OCI-LY1 (cell line): ENCODE data around the gene SLC4A2.

Source experiments
- H2AFZ ChIP-seq: fragments of 200-600 bp; sonication (generic), shearing (Covaris generic); 2 replicates; pipeline ENCODE4 v1.6.0; 2014; ENCODE audit warnings: antibody characterized with exemption, mild to moderate bottlenecking, low read length
- H3F3A ChIP-seq: fragments of 200-600 bp; sonication (generic), shearing (Covaris generic); 2 replicates; pipeline ENCODE4 v1.6.0; 2014; ENCODE audit warnings: mild to moderate bottlenecking, antibody characterized with exemption, low read length, moderate library complexity; ENCODE audit not compliant: insufficient read depth
- H3K27ac ChIP-seq: fragments of 200-600 bp; sonication (generic); 2 replicates; pipeline ENCODE4 v1.5.1; 2014; ENCODE audit warnings: low read length, mixed run types, mild to moderate bottlenecking, low read depth; ENCODE audit not compliant: poor library complexity, severe bottlenecking
- H3K27me3 ChIP-seq: fragments of 200-600 bp; sonication (generic); 2 replicates; pipeline ENCODE4 v1.6.0; 2014; ENCODE audit warnings: antibody characterized with exemption, mild to moderate bottlenecking, low read length, moderate library complexity; ENCODE audit not compliant: insufficient read depth
- H3K36me3 ChIP-seq: fragments of 200-600 bp; sonication (generic); 2 replicates; pipeline ENCODE4 v1.6.1; 2014; ENCODE audit warnings: mild to moderate bottlenecking, antibody characterized with exemption, low read length, moderate library complexity, mixed read lengths; ENCODE audit not compliant: insufficient read depth
- H3K4me1 ChIP-seq: fragments of 200-600 bp; sonication (generic); 2 replicates; pipeline ENCODE4 v1.5.1; 2014; ENCODE audit warnings: mild to moderate bottlenecking, low read length, moderate library complexity; ENCODE audit not compliant: insufficient read depth, severe bottlenecking
- H3K4me2 ChIP-seq: fragments of 200-600 bp; sonication (generic), shearing (Covaris generic); 2 replicates; pipeline ENCODE4 v1.6.1; 2014; ENCODE audit warnings: low read length
- H3K4me3 ChIP-seq: fragments of 200-600 bp; sonication (generic); 2 replicates; pipeline ENCODE4 v1.5.1; 2014; ENCODE audit warnings: low read length, low read depth, mild to moderate bottlenecking, mixed read lengths; ENCODE audit not compliant: poor library complexity, severe bottlenecking
- H3K79me2 ChIP-seq: fragments of 200-600 bp; shearing (Covaris generic); 2 replicates; pipeline ENCODE4 v1.6.1; 2016; ENCODE audit warnings: mixed run types, low read length, mixed read lengths; ENCODE audit not compliant: insufficient read depth
- H3K9ac ChIP-seq: fragments of 200-600 bp; sonication (generic), shearing (Covaris generic); 2 replicates; pipeline ENCODE4 v1.6.1; 2014; ENCODE audit warnings: mild to moderate bottlenecking, low read length, mixed read lengths
- H3K9me2 ChIP-seq: fragments of 200-600 bp; sonication (generic), shearing (Covaris generic); 2 replicates; pipeline ENCODE4 v1.6.1; 2014; ENCODE audit warnings: low read depth, mild to moderate bottlenecking, low read length, mixed read lengths
- H3K9me3 ChIP-seq: fragments of 200-600 bp; shearing (Covaris generic); 2 replicates; pipeline ENCODE4 v1.6.1; 2014; ENCODE audit warnings: low read length, mixed read lengths
- H4K20me1 ChIP-seq: fragments of 200-600 bp; sonication (generic), shearing (Covaris generic); 2 replicates; pipeline ENCODE4 v1.6.0; 2016; ENCODE audit warnings: mild to moderate bottlenecking, low read length; ENCODE audit not compliant: insufficient read depth
- EZH2 ChIP-seq: fragments of 200-600 bp; sonication (generic), shearing (Covaris generic); IDR thresholded peaks from 2 replicates; pipeline ENCODE4 v1.8.0; 2017; ENCODE audit warnings: borderline replicate concordance, mixed run types, mild to moderate bottlenecking, antibody characterized with exemption, low read length, moderate library complexity, mixed read lengths
- TF ChIP-seq, protein P1 (sequence below): fragments of 200-600 bp; sonication (generic), shearing (Covaris generic); IDR thresholded peaks from 2 replicates; pipeline ENCODE4 v1.5.1; 2017; ENCODE audit warnings: mild to moderate bottlenecking, antibody characterized with exemption, low read length, moderate library complexity, mixed read lengths

Gene SLC4A2

DNA sequence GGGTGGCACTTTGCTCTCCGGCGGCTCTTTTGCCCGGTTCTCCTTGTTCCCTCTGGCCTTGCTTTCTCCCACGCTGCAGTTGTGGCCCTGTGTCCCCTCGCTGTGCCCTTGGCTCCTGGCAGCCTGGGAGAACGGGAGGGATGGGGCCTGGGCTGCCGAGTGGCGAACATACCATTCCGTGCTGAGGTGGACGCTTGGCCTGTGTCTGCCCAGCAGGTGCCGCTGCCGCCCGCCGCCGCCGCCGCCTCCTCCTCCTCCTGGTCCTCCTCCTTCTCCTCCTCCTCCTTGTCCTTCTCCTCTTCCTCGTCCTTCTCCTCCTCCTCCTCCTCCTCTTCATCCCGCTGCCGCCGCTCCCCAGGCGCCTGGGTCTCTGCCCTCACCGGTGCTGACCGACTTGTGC lies 62.9 kb downstream of the SLC4A2 start:
- Histone ChIP-seq H3K9me2 (no peaks in the 10 kb centered on the region), H3K9ac (no peak overlapping the region), H3K27me3 (0 out of 2 replicates have a peak, but pooled peaks cover 4% of the 10 kb centered on the region), H3K9me3 (no peaks in the 10 kb centered on the region), H3K27ac (no peak overlapping the region), H3F3A (no peaks in the 10 kb centered on the region), H3K36me3 (no peaks in the 10 kb centered on the region), H2AFZ (no peak overlapping the region), H3K4me1 (peaks cover 7% of the 10 kb centered on the region), H3K4me3 (no peak overlapping the region), H3K4me2 (no peak overlapping the region), H4K20me1 (no peaks in the 10 kb centered on the region), H3K79me2 (no peaks in the 10 kb centered on the region)
- TF ChIP-seq, protein P1, sequence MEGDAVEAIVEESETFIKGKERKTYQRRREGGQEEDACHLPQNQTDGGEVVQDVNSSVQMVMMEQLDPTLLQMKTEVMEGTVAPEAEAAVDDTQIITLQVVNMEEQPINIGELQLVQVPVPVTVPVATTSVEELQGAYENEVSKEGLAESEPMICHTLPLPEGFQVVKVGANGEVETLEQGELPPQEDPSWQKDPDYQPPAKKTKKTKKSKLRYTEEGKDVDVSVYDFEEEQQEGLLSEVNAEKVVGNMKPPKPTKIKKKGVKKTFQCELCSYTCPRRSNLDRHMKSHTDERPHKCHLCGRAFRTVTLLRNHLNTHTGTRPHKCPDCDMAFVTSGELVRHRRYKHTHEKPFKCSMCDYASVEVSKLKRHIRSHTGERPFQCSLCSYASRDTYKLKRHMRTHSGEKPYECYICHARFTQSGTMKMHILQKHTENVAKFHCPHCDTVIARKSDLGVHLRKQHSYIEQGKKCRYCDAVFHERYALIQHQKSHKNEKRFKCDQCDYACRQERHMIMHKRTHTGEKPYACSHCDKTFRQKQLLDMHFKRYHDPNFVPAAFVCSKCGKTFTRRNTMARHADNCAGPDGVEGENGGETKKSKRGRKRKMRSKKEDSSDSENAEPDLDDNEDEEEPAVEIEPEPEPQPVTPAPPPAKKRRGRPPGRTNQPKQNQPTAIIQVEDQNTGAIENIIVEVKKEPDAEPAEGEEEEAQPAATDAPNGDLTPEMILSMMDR = no peak

DNA sequence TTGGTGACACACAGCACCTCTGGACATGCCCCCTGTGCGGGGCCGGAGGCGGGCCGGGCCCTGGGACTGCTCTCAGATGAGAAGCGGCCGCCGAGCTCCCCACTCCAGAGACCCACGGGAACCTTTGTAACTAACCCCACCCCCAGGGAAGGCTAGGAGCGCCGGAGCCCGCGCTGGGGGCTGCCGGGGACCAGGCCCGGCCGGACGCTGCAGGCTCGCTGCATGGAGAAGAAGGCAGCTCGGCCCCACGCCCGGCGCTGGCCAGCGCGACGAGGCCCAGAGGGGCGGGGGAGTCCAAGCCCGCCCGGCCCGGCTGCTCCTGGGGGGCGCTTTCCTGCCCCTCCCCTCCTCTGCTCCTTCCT lies 63.4 kb downstream of the SLC4A2 start:
- TF ChIP-seq, protein P1 = no peak
- no peak for TF ChIP-seq EZH2
- H3K27me3 ChIP-seq = 0 out of 2 replicates have a peak, but pooled peaks cover 6% of the 10 kb centered on the region
- no peaks in the 10 kb centered on the region for H4K20me1 ChIP-seq
- H2AFZ ChIP-seq = no peak overlapping the region
- no peaks in the 10 kb centered on the region for H3K9me2 ChIP-seq
- H3K27ac ChIP-seq = no peak overlapping the region
- no peaks in the 10 kb centered on the region for H3K79me2 ChIP-seq
- H3K9ac ChIP-seq = no peak overlapping the region
- no peak overlapping the region for H3K4me2 ChIP-seq
- H3K36me3 ChIP-seq = no peaks in the 10 kb centered on the region
- peaks cover 2% of the 10 kb centered on the region for H3K4me1 ChIP-seq
- H3K4me3 ChIP-seq = no peak overlapping the region
- H3K9me3 ChIP-seq = no peaks in the 10 kb centered on the region
- H3F3A ChIP-seq = no peaks in the 10 kb centered on the region

DNA sequence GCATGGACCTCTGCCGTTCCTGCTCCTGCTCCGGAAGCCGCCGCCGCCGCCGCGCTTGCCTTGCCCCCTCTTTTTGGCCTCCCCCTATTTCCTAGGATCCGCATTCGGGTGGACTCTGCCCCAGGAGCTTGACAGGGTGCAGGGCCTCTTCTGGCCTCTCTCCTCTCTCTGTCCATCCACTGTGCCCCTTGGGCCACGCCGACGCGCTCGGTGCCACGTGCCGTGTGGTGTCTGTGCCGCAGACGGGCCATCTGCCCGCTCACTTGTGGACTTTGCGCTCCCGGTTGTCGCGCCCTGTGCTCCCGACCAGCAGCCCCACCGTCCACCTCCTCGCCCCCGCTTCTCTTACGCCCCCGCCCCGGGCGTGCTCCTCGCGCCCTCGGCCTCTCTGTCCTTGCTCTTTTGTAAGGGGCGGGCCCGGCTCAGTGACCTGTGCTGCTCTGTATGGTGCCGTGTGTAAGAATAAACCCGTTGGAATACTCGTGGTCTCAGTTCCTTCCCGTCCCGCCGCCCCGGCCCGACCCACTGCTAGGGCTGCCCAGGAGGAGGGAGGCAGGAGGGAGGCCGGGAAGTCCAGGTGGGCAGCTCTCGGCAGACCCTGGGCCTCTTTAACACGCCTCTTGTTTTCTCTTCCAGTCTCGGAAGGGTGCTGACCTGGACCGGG lies 63.9 kb downstream of the SLC4A2 start:
- no peak overlapping the region for H3K27ac ChIP-seq
- no peak overlapping the region for H3K9ac ChIP-seq
- no peaks in the 10 kb centered on the region for H4K20me1 ChIP-seq
- TF ChIP-seq, protein P1 = no peak
- no peak for TF ChIP-seq EZH2
- H2AFZ ChIP-seq = no peak overlapping the region
- no peaks in the 10 kb centered on the region for H3K9me3 ChIP-seq
- H3K36me3 ChIP-seq = no peaks in the 10 kb centered on the region
- H3K4me3 ChIP-seq = no peak overlapping the region
- H3K27me3 ChIP-seq = 0 out of 2 replicates have a peak, but pooled peaks cover 11% of the 10 kb centered on the region
- H3K79me2 ChIP-seq = no peaks in the 10 kb centered on the region
- H3K4me1 ChIP-seq = no peaks in the 10 kb centered on the region
- H3F3A ChIP-seq = no peaks in the 10 kb centered on the region
- H3K4me2 ChIP-seq = no peak overlapping the region
- H3K9me2 ChIP-seq = no peaks in the 10 kb centered on the region
